WERI-Rb-1 (cell line): ENCODE results near the gene EYS.
"Not testable (repeated sequence)": the region's sequence is repeated elsewhere in the genome, so short reads cannot be mapped to it uniquely, and the experiment has no call there.

Source experiments
- DNase-seq: peaks from one replicate; pipeline ENCODE4 v3.0.0-alpha.2; 2020
- H3K27ac ChIP-seq: fragments of 250-450 bp; sonication (Bioruptor Pico); 2 replicates; pipeline ENCODE4 v1.5.1; 2020; ENCODE audit warnings: mild to moderate bottlenecking, moderate library complexity
- H3K27me3 ChIP-seq: fragments of 250-450 bp; sonication (Bioruptor Pico); 2 replicates; pipeline ENCODE4 v1.5.1; 2021; ENCODE audit warnings: mild to moderate bottlenecking, low read depth, moderate library complexity; ENCODE audit not compliant: insufficient read depth, severe bottlenecking
- H3K36me3 ChIP-seq: fragments of 250-450 bp; sonication (Bioruptor Pico); 2 replicates; pipeline ENCODE4 v1.5.1; 2020; ENCODE audit warnings: mild to moderate bottlenecking, moderate library complexity
- H3K4me3 ChIP-seq: 2 replicates; pipeline ENCODE4 v1.5.1; 2011; ENCODE audit warnings: low read depth, mild to moderate bottlenecking, control low read depth, low read length
- H3K9me3 ChIP-seq: fragments of 250-450 bp; sonication (Bioruptor Pico); 2 replicates; pipeline ENCODE4 v1.5.1; 2021; ENCODE audit warnings: mild to moderate bottlenecking, moderate library complexity; ENCODE audit not compliant: severe bottlenecking
- CTCF ChIP-seq: IDR thresholded peaks from 2 replicates; pipeline ENCODE4 v1.5.1; 2011; ENCODE audit warnings: low read depth, mild to moderate bottlenecking, control low read depth, inconsistent platforms, low read length

Gene EYS

GRCh38 chr6:63757826-63758225 lies 1949.2 kb downstream of the EYS start:
- no peak for TF ChIP-seq CTCF
- H3K27me3 ChIP-seq: no peaks in the 10 kb centered on the region
- no peak for DNase-seq
- H3K27ac ChIP-seq: no peak overlapping the region
- no peak overlapping the region for H3K4me3 ChIP-seq
- H3K9me3 ChIP-seq: peaks cover 3% of the 10 kb centered on the region
- H3K36me3 ChIP-seq: no peaks in the 10 kb centered on the region

- H3K36me3 ChIP-seq, H3K27me3 ChIP-seq, H3K4me3 ChIP-seq, DNase-seq, H3K27ac ChIP-seq, H3K9me3 ChIP-seq: not testable (repeated sequence)
These were observed 1949.8 kb downstream of the EYS start for GRCh38 chr6:63757275-63757674.

GRCh38 chr6:63750400-63750799 lies 1956.6 kb downstream of the EYS start:
- H3K27ac ChIP-seq: no peak overlapping the region
- no peak for DNase-seq
- no peaks in the 10 kb centered on the region for H3K36me3 ChIP-seq
- no peaks in the 10 kb centered on the region for H3K9me3 ChIP-seq
- TF ChIP-seq CTCF: no peak
- no peaks in the 10 kb centered on the region for H3K27me3 ChIP-seq
- H3K4me3 ChIP-seq: no peak overlapping the region

- Histone ChIP-seq H3K27ac (no peak overlapping the region), H3K4me3 (no peak overlapping the region), H3K27me3 (no peaks in the 10 kb centered on the region), H3K9me3 (no peaks in the 10 kb centered on the region), H3K36me3 (no peaks in the 10 kb centered on the region)
- no peak for DNase-seq
- TF ChIP-seq CTCF: no peak
These were observed 1961.2 kb downstream of the EYS start for GRCh38 chr6:63745784-63746183.

GRCh38 chr6:63744810-63745209 lies 1962.2 kb downstream of the EYS start:
- no peak overlapping the region for H3K4me3 ChIP-seq
- H3K27me3 ChIP-seq: no peaks in the 10 kb centered on the region
- H3K36me3 ChIP-seq: no peaks in the 10 kb centered on the region
- no peak for DNase-seq
- H3K9me3 ChIP-seq: no peaks in the 10 kb centered on the region
- no peak for TF ChIP-seq CTCF
- no peak overlapping the region for H3K27ac ChIP-seq

- H3K27me3 ChIP-seq: no peaks in the 10 kb centered on the region
- H3K9me3 ChIP-seq: no peaks in the 10 kb centered on the region
- H3K4me3 ChIP-seq: no peak overlapping the region
- no peaks in the 10 kb centered on the region for H3K36me3 ChIP-seq
- no peak for DNase-seq
- TF ChIP-seq CTCF: no peak
- no peak overlapping the region for H3K27ac ChIP-seq
These were observed 1963.3 kb downstream of the EYS start for GRCh38 chr6:63743691-63744090.
